Measurements from ENCODE around the gene NFIX. TPM values are rescaled to one million over a fixed set of nuclear protein-coding genes. Genes with fewer than 3 reads are reported as not detected.

Gene NFIX
- total RNA-seq, 2 experiments from 2014 or later: 4.7 to 5.0 TPM

GRCh38 chr19:13035820-13036365, 40.6 kb downstream of the NFIX start:
- no peak for ATAC-seq
- ChIA-PET POLR2A (no interaction called here), CTCF (no interaction called here)
- Mint-ChIP-seq H3K27me3 (no peaks in the 10 kb centered on the region), H3K9me3 (no peaks in the 10 kb centered on the region), H3K27ac (no peak overlapping the region), H3K4me3 (no peak overlapping the region), H3K4me1 (ENCODE audit: low read depth) (peaks cover 10% of the 10 kb centered on the region), H3K36me3 (ENCODE audit: low read depth) (no peaks in the 10 kb centered on the region)
- no peak for DNase-seq
- no peak for TF ChIP-seq CTCF (IDR thresholded peaks at IDR 0.05)
- intact Hi-C loops (cut with micrococcal nuclease): loop anchor here (10.0 kb wide), 1 partner anchor 51 kb away; no protein-coding TSS in a partner anchor

- intact Hi-C loops (cut with micrococcal nuclease): loop anchor here (10.0 kb wide), 1 partner anchor 52 kb away; no protein-coding TSS in a partner anchor
- POLR2A ChIA-PET: no interaction called here
- peaks cover 10% of the 10 kb centered on the region for H3K4me1 Mint-ChIP-seq (ENCODE audit: low read depth)
- DNase-seq: no peak
- TF ChIP-seq CTCF (IDR thresholded peaks at IDR 0.05): no peak
- CTCF ChIA-PET: no interaction called here
- no peaks in the 10 kb centered on the region for H3K27me3 Mint-ChIP-seq
- H3K36me3 Mint-ChIP-seq (ENCODE audit: low read depth): no peaks in the 10 kb centered on the region
- no peak overlapping the region for H3K27ac Mint-ChIP-seq
- no peak for ATAC-seq
- no peaks in the 10 kb centered on the region for H3K9me3 Mint-ChIP-seq
- H3K4me3 Mint-ChIP-seq: no peak overlapping the region
Measured at GRCh38 chr19:13036366-13036976, 41.2 kb downstream of the NFIX start.

- no peak overlapping the region for H3K27ac Mint-ChIP-seq
- ChIA-PET CTCF (no interaction called here), POLR2A (no interaction called here)
- H3K27me3 Mint-ChIP-seq: no peaks in the 10 kb centered on the region
- no peak for TF ChIP-seq CTCF (IDR thresholded peaks at IDR 0.05)
- no peak overlapping the region for H3K4me3 Mint-ChIP-seq
- DNase-seq: no peak
- ATAC-seq: no peak
- no peaks in the 10 kb centered on the region for H3K9me3 Mint-ChIP-seq
- intact Hi-C loops (cut with micrococcal nuclease): loop anchor here (10.0 kb wide), 1 partner anchor 52 kb away; no protein-coding TSS in a partner anchor
- no peaks in the 10 kb centered on the region for H3K36me3 Mint-ChIP-seq (ENCODE audit: low read depth)
- peaks cover 10% of the 10 kb centered on the region for H3K4me1 Mint-ChIP-seq (ENCODE audit: low read depth)
Measured at GRCh38 chr19:13037161-13037560, 41.9 kb downstream of the NFIX start.

GRCh38 chr19:13037731-13038130, 42.5 kb downstream of the NFIX start:
- intact Hi-C loops (cut with micrococcal nuclease): loop anchor here (10.0 kb wide), 1 partner anchor 53 kb away; no protein-coding TSS in a partner anchor
- no peak overlapping the region for H3K27ac Mint-ChIP-seq
- H3K36me3 Mint-ChIP-seq (ENCODE audit: low read depth): no peaks in the 10 kb centered on the region
- CTCF ChIA-PET: no interaction called here
- H3K4me3 Mint-ChIP-seq: no peak overlapping the region
- no peaks in the 10 kb centered on the region for H3K9me3 Mint-ChIP-seq
- no peak for TF ChIP-seq CTCF (IDR thresholded peaks at IDR 0.05)
- no peaks in the 10 kb centered on the region for H3K27me3 Mint-ChIP-seq
- ATAC-seq (no peak), DNase-seq (no peak)
- H3K4me1 Mint-ChIP-seq (ENCODE audit: low read depth): peaks cover 11% of the 10 kb centered on the region
- POLR2A ChIA-PET: no interaction called here
